Measurements from ENCODE around the gene NUDT13.
A peak's percentile ranks its signal among the peaks of the same experiment; 100 is the strongest.
"Not testable (repeated sequence)": the region's sequence is repeated elsewhere in the genome, so short reads cannot be mapped to it uniquely, and the experiment has no call there.

The NUDT13 gene

GRCh38 chr10:73106301-73106700, 4.0 kb upstream of the NUDT13 start:
- DNase-seq: no peak

GRCh38 chr10:73109248-73109652, 1.0 kb upstream of the NUDT13 start:
- not testable (repeated sequence) for DNase-seq

- not testable (repeated sequence) for DNase-seq
These were observed 1.8 kb downstream of the NUDT13 start for GRCh38 chr10:73112032-73112431.

GRCh38 chr10:73113551-73113950, 3.3 kb downstream of the NUDT13 start:
- no peak for DNase-seq

GRCh38 chr10:73116017-73116416, 5.8 kb downstream of the NUDT13 start:
- DNase-seq: no peak

GRCh38 chr10:73117976-73118743, 7.9 kb downstream of the NUDT13 start:
- no peak for DNase-seq

GRCh38 chr10:73119457-73119856, 9.2 kb downstream of the NUDT13 start:
- no peak for DNase-seq

GRCh38 chr10:73119952-73120351, 9.7 kb downstream of the NUDT13 start:
- DNase-seq: no peak

- no peak for DNase-seq
These were observed 16.1 kb downstream of the NUDT13 start for GRCh38 chr10:73126343-73126742.

GRCh38 chr10:73131301-73131700, 21.0 kb downstream of the NUDT13 start:
- DNase-seq: no peak

GRCh38 chr10:73131913-73132686, 21.8 kb downstream of the NUDT13 start:
- no peak for DNase-seq

- no peak for DNase-seq
These were observed 24.5 kb downstream of the NUDT13 start for GRCh38 chr10:73134727-73135126.

- no peak for DNase-seq
These were observed 26.4 kb downstream of the NUDT13 start for GRCh38 chr10:73136627-73137026.

- DNase-seq: no peak
These were observed 29.0 kb downstream of the NUDT13 start for GRCh38 chr10:73139251-73139650.

- DNase-seq: no peak
These were observed 31.3 kb downstream of the NUDT13 start for GRCh38 chr10:73141603-73142002.

- not testable (repeated sequence) for DNase-seq
These were observed 40.6 kb downstream of the NUDT13 start for GRCh38 chr10:73150633-73151413.

GRCh38 chr10:73152009-73152408, 41.8 kb downstream of the NUDT13 start:
- DNase-seq: no peak

GRCh38 chr10:73156054-73156453, 45.8 kb downstream of the NUDT13 start:
- no peak for DNase-seq

- DNase-seq: peak; percentile 58
These were observed 48.9 kb downstream of the NUDT13 start for GRCh38 chr10:73159038-73159648.

- DNase-seq: no peak
These were observed 50.8 kb downstream of the NUDT13 start for GRCh38 chr10:73161079-73161478.

GRCh38 chr10:73161662-73162061, 51.4 kb downstream of the NUDT13 start:
- no peak for DNase-seq

- DNase-seq: no peak
These were observed 52.8 kb downstream of the NUDT13 start for GRCh38 chr10:73163096-73163495.

GRCh38 chr10:73166972-73167371, 56.7 kb downstream of the NUDT13 start:
- no peak for DNase-seq

All from right forelimb (tissue), 1 donor.